ENCODE data around the gene FCN3.

DNA sequence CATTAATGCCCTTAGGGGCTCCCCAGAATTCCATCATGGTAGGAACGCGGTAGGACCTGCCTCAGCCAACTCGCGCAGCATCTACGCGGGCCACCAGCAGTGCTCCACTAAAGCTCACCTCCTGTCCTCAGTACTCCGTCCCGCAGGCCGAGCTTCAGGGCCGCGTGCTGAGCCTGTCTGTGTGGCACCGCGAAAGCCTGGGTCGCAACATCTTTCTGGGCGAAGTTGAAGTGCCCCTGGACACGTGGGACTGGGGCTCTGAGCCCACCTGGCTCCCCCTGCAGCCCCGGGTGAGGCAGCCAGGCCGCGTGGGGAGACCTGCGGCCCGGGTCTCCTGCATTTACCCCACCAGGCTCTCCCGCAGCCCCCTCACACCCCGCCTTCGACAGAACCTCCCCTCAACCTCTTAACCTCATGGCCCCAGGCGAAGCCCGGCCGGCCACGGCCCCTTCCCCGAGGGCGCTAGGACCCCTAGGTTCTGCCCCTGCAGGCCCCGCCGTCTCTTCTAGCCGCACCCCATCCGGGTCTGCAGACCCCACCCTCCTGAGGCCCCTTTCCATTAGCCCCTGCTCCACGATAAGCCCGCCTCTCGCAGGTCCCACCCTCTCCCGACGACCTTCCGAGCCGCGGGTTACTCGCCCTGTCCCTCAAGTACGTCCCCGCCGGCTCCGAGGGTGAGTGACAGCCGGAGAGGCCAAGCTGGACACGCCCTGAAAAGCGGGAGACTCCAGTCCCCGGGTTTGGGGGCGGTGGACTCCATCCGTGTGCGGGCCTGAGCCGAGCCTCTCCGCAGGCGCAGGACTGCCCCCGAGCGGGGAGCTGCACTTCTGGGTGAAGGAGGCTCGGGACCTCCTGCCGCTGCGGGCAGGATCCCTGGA lies 23.7 kb downstream of the FCN3 start:
- no peak for TF ChIP-seq HEYL (CRISPR knock-in tag; IDR thresholded peaks at IDR 0.05)
- TF ChIP-seq POLR2A (IDR thresholded peaks at IDR 0.05; ENCODE audit: low read length): no peak
- no peak for TF ChIP-seq EP300 (IDR thresholded peaks at IDR 0.05)
- no peak for TF ChIP-seq HDAC2 (IDR thresholded peaks at IDR 0.05)
- TF ChIP-seq, protein P1, sequence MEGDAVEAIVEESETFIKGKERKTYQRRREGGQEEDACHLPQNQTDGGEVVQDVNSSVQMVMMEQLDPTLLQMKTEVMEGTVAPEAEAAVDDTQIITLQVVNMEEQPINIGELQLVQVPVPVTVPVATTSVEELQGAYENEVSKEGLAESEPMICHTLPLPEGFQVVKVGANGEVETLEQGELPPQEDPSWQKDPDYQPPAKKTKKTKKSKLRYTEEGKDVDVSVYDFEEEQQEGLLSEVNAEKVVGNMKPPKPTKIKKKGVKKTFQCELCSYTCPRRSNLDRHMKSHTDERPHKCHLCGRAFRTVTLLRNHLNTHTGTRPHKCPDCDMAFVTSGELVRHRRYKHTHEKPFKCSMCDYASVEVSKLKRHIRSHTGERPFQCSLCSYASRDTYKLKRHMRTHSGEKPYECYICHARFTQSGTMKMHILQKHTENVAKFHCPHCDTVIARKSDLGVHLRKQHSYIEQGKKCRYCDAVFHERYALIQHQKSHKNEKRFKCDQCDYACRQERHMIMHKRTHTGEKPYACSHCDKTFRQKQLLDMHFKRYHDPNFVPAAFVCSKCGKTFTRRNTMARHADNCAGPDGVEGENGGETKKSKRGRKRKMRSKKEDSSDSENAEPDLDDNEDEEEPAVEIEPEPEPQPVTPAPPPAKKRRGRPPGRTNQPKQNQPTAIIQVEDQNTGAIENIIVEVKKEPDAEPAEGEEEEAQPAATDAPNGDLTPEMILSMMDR (IDR thresholded peaks at IDR 0.05): no peak
- TF ChIP-seq, protein P2, sequence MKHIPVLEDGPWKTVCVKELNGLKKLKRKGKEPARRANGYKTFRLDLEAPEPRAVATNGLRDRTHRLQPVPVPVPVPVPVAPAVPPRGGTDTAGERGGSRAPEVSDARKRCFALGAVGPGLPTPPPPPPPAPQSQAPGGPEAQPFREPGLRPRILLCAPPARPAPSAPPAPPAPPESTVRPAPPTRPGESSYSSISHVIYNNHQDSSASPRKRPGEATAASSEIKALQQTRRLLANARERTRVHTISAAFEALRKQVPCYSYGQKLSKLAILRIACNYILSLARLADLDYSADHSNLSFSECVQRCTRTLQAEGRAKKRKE (CRISPR knock-in tag; IDR thresholded peaks at IDR 0.05; ENCODE audit: low read depth): no peak

All from A549 (cell line).